ENCODE measurements around the gene CNTN2. TPM values are rescaled to one million over a fixed set of nuclear protein-coding genes. Genes with fewer than 3 reads are reported as not detected.

Gene CNTN2
- polyA plus RNA-seq, 1 experiment = not detected

DNA sequence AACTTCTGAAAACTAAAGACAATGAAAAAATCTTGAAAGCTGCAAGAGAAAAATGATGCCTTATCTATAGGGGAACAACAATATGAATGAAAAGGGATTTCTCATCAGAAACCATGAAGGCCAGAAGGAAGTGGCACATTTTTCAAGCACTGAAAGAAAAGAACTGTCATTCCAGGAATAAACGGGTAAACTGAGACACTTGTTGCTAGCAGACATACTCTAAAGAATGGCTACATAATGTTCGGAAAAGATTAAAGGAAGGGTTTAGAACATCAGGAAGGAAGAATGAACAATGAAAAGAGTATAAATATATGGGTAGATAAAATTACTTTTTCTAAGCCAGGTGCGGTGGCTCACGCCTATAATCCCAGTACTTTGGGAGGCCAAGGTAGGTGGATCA, 64.3 kb downstream of the CNTN2 start:
- CTCF ChIA-PET = interaction anchor here (0.7 kb wide), 1 partner anchor 153 kb away, joined by 8 read pairs; no protein-coding TSS in a partner anchor
- no peak overlapping the region for H3K4me3 ChIP-seq (ENCODE audit: low read depth, low read length)
- TF ChIP-seq, protein P1, sequence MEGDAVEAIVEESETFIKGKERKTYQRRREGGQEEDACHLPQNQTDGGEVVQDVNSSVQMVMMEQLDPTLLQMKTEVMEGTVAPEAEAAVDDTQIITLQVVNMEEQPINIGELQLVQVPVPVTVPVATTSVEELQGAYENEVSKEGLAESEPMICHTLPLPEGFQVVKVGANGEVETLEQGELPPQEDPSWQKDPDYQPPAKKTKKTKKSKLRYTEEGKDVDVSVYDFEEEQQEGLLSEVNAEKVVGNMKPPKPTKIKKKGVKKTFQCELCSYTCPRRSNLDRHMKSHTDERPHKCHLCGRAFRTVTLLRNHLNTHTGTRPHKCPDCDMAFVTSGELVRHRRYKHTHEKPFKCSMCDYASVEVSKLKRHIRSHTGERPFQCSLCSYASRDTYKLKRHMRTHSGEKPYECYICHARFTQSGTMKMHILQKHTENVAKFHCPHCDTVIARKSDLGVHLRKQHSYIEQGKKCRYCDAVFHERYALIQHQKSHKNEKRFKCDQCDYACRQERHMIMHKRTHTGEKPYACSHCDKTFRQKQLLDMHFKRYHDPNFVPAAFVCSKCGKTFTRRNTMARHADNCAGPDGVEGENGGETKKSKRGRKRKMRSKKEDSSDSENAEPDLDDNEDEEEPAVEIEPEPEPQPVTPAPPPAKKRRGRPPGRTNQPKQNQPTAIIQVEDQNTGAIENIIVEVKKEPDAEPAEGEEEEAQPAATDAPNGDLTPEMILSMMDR (IDR thresholded peaks at IDR 0.05; ENCODE audit: low read depth, low read length) = no peak
- no peak for DNase-seq (ENCODE audit: low read depth, low spot score)
- POLR2A ChIA-PET = interaction anchor here (0.7 kb wide), 1 partner anchor 151 kb away, joined by 11 read pairs; no protein-coding TSS in a partner anchor
- no peak overlapping the region for H3K27ac ChIP-seq (ENCODE audit: low read depth, low read length)
- H3K9me3 ChIP-seq (ENCODE audit: control insufficient read depth, insufficient read depth, low read length) = no peaks in the 10 kb centered on the region
- no peaks in the 10 kb centered on the region for H3K27me3 ChIP-seq (ENCODE audit: control insufficient read depth, insufficient read depth, low read length)

DNA sequence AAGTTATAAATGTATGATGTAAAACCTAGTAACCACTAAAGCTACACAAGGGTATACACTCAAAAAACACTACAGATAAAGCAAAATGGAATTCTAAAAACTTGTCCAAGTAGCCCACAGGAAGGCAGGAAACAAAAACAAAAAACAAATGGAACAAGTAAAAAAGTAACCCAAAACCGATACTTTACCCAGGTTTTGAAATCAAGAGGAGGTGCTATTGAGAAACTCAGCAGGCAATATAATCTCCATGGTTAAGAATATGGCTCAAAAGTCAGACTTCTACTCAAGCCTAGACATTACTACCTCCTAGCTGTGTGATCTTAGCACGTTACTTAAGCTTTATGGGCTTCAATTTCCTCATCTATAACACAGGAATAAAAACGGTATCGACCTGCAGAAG, 65.5 kb downstream of the CNTN2 start:
- H3K27me3 ChIP-seq (ENCODE audit: control insufficient read depth, insufficient read depth, low read length) = no peaks in the 10 kb centered on the region
- ChIA-PET CTCF (interaction anchor here (0.7 to 2.8 kb wide), 6 partner anchors 14 to 301 kb away, joined by 3 to 10 read pairs (median 4); no protein-coding TSS in a partner anchor), POLR2A (no interaction called here)
- H3K4me3 ChIP-seq (ENCODE audit: low read depth, low read length) = no peak overlapping the region
- H3K27ac ChIP-seq (ENCODE audit: low read depth, low read length) = no peak overlapping the region
- no peaks in the 10 kb centered on the region for H3K9me3 ChIP-seq (ENCODE audit: control insufficient read depth, insufficient read depth, low read length)
- DNase-seq (ENCODE audit: low read depth, low spot score) = no peak
- TF ChIP-seq, protein P1 (IDR thresholded peaks at IDR 0.05; ENCODE audit: low read depth, low read length) = no peak

DNA sequence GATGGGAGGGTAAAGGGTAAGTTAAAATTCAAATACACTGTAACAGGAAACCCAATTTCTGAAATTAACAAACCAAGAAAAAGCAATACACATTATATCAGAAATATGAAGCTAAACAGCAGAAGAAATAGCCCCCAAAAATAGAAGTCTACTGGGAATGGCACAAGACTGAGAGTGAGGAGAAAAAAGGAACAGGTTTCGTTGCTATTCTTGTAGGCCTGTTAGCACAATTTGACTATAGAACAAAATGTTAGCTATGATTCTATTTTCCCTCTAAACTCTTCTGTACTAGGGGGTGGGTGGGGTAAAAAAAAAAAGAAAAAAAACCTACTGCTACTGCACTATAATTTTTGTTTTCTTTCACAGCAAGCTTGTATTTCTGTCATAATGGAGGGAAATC, 66.3 kb downstream of the CNTN2 start:
- TF ChIP-seq, protein P1 (IDR thresholded peaks at IDR 0.05; ENCODE audit: low read depth, low read length) = no peak
- CTCF ChIA-PET = interaction anchor here (0.7 to 2.8 kb wide), 7 partner anchors 32 to 302 kb away, joined by 3 to 10 read pairs (median 4); no protein-coding TSS in a partner anchor
- no peak for DNase-seq (ENCODE audit: low read depth, low spot score)

DNA sequence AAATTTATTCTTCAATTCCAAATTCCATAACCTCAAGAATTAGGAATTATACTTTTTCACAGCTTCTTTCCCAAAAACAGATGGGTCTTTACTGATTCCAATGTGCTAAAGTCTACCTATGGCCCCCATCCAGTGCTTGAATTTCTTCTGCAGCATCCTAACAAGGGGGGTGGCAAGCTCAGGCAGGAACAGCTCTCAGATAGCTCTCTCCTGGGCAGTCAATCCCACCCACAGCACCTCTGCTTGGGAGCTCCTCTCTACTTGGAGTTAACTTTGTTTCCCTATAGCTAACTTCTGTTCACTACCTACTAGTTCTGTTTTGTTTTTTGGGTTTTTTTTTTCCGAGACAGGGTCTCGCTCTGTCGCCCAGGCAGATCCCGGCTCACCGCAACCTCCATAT, 66.7 kb downstream of the CNTN2 start:
- no peaks in the 10 kb centered on the region for H3K9me3 ChIP-seq (ENCODE audit: control insufficient read depth, insufficient read depth, low read length)
- H3K4me3 ChIP-seq (ENCODE audit: low read depth, low read length) = no peak overlapping the region
- no peaks in the 10 kb centered on the region for H3K27me3 ChIP-seq (ENCODE audit: control insufficient read depth, insufficient read depth, low read length)
- ChIA-PET POLR2A (no interaction called here), CTCF (interaction anchor here (0.7 to 2.8 kb wide), 7 partner anchors 31 to 303 kb away, joined by 3 to 10 read pairs (median 4); no protein-coding TSS in a partner anchor)
- no peak for DNase-seq (ENCODE audit: low read depth, low spot score)
- TF ChIP-seq, protein P1 (IDR thresholded peaks at IDR 0.05; ENCODE audit: low read depth, low read length) = no peak
- no peak overlapping the region for H3K27ac ChIP-seq (ENCODE audit: low read depth, low read length)

More for the DNA sequence above, 66.3 kb downstream of the CNTN2 start:
- Histone ChIP-seq H3K27me3 (ENCODE audit: control insufficient read depth, insufficient read depth, low read length) (no peaks in the 10 kb centered on the region), H3K27ac (ENCODE audit: low read depth, low read length) (no peak overlapping the region), H3K9me3 (ENCODE audit: control insufficient read depth, insufficient read depth, low read length) (no peaks in the 10 kb centered on the region), H3K4me3 (ENCODE audit: low read depth, low read length) (no peak overlapping the region)
- POLR2A ChIA-PET = no interaction called here

DNA sequence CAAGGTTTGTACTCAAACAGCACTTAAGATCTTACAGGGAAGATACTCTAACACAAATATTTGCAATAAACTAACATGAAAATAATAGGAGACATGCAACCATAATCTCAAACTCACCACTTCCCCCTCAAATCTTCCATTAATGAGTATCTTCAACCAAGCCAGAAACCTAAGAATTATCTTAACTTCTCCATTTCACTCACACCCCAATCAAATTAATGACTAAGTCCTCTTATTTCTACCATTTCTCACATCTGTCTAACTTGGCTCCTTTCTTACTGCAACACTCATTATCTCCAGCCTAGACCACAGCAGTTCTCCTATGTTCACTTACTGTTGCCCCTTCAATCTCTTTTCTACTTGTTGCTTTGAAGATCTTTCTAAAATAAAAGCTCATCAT, 68.3 kb downstream of the CNTN2 start:
- ChIA-PET CTCF (no interaction called here), POLR2A (no interaction called here)
- no peak overlapping the region for H3K27ac ChIP-seq (ENCODE audit: low read depth, low read length)
- no peak overlapping the region for H3K4me3 ChIP-seq (ENCODE audit: low read depth, low read length)
- H3K9me3 ChIP-seq (ENCODE audit: control insufficient read depth, insufficient read depth, low read length) = no peaks in the 10 kb centered on the region
- H3K27me3 ChIP-seq (ENCODE audit: control insufficient read depth, insufficient read depth, low read length) = no peaks in the 10 kb centered on the region
- TF ChIP-seq, protein P1 (IDR thresholded peaks at IDR 0.05; ENCODE audit: low read depth, low read length) = no peak
- DNase-seq (ENCODE audit: low read depth, low spot score) = no peak

Measured in AG04450 (cell line).